PC-9 (cell line): Measurements from ENCODE around the gene CNPY2. TPM values are rescaled to one million over a fixed set of nuclear protein-coding genes. Genes with fewer than 3 reads are reported as not detected.
"Not testable (repeated sequence)": the region's sequence is repeated elsewhere in the genome, so short reads cannot be mapped to it uniquely, and the experiment has no call there.

Experiments
- BruUV-seq: library from RNA; stranded (reverse); fragments of 400-500 nt; replicated peaks from 2 replicates; lab custom pipeline; 2021; lab: Mats Ljungman, UMichigan
- CTCF ChIA-PET: fragments of 300-600 bp; sonication (Branson Sonifier 250); formaldehyde crosslinking; loops from one replicate; lab custom pipeline; 2022; ENCODE audit warnings: antibody characterized with exemption; lab: Charles Lee
- POLR2A ChIA-PET: fragments of 300-600 bp; sonication (Branson Sonifier 250); formaldehyde crosslinking; loops from one replicate; lab custom pipeline; 2022; ENCODE audit warnings: antibody characterized with exemption; ENCODE audit not compliant: unreplicated experiment; lab: Charles Lee
- DNase-seq, 2 experiments: peaks; one replicate each; pipeline versions ENCODE4 v3.0.0 to v3.0.0-alpha.2; 2015 to 2022; ENCODE audit warnings: mixed read lengths in 1 of 2
- H2AFZ ChIP-seq: fragments of 200-600 bp; sonication (generic); 2 replicates; pipeline ENCODE4 v1.8.1; 2017; ENCODE audit warnings: antibody characterized with exemption
- H3F3A ChIP-seq: fragments of 200-600 bp; sonication (generic); 2 replicates; pipeline ENCODE4 v1.8.1; 2017; ENCODE audit warnings: antibody characterized with exemption, mild to moderate bottlenecking, low read depth; ENCODE audit not compliant: insufficient read depth
- H3K27ac ChIP-seq: fragments of 200-600 bp; sonication (generic); 2 replicates; pipeline ENCODE4 v1.6.1; 2016; ENCODE audit warnings: mixed run types
- H3K27me3 ChIP-seq: fragments of 200-600 bp; sonication (generic); 2 replicates; pipeline ENCODE4 v1.6.1; 2016; ENCODE audit warnings: low read depth, mixed run types; ENCODE audit not compliant: insufficient read depth
- H3K36me3 ChIP-seq: fragments of 200-600 bp; sonication (generic); 2 replicates; pipeline ENCODE4 v1.6.1; 2016; ENCODE audit warnings: low read depth, mixed run types
- H3K4me1 ChIP-seq: fragments of 200-600 bp; sonication (generic); replicated peaks from 2 replicates; pipeline ENCODE4 v1.6.1; 2016; ENCODE audit warnings: mixed run types; ENCODE audit not compliant: insufficient read depth
- H3K4me2 ChIP-seq: fragments of 200-600 bp; sonication (generic); 2 replicates; pipeline ENCODE4 v1.6.1; 2017; ENCODE audit warnings: mixed run types
- H3K4me3 ChIP-seq: fragments of 200-600 bp; sonication (generic); 2 replicates; pipeline ENCODE4 v1.6.1; 2016; ENCODE audit warnings: mixed run types
- H3K79me2 ChIP-seq: fragments of 200-600 bp; sonication (generic); 2 replicates; pipeline ENCODE4 v1.6.1; 2017; ENCODE audit warnings: low read depth, mixed run types
- H3K9me2 ChIP-seq: fragments of 200-600 bp; sonication (generic); 2 replicates; pipeline ENCODE4 v1.8.1; 2017; ENCODE audit warnings: mild to moderate bottlenecking; ENCODE audit not compliant: insufficient read depth
- H3K9me3 ChIP-seq: fragments of 200-600 bp; sonication (generic); 2 replicates; pipeline ENCODE4 v1.8.1; 2016; ENCODE audit warnings: low read depth; ENCODE audit not compliant: insufficient read depth
- H4K20me1 ChIP-seq: fragments of 200-600 bp; sonication (generic); 2 replicates; pipeline ENCODE4 v1.8.1; 2017; ENCODE audit not compliant: insufficient read depth
- EZH2 ChIP-seq: fragments of 200-600 bp; sonication (generic); IDR thresholded peaks from 2 replicates; pipeline ENCODE4 v1.8.0; 2017; ENCODE audit warnings: antibody characterized with exemption, low read depth
- intact Hi-C: fragments of 100-400 bp; cut with micrococcal nuclease; formaldehyde crosslinking; loops from one replicate; pipeline ENCODE4 v1.10.0; 2022; ENCODE audit not compliant: unreplicated experiment
- total RNA-seq: library from RNA; stranded (reverse); gene quantifications from 2 replicates; pipeline ENCODE4 v1.2.3, GENCODE V29; 2021
- TF ChIP-seq, protein P1 (sequence below): fragments of 200-600 bp; sonication (generic); conservative IDR thresholded peaks from 2 replicates; pipeline ENCODE4 v1.6.1; 2017; ENCODE audit warnings: mixed run types, antibody characterized with exemption, mild to moderate bottlenecking, moderate library complexity

Gene CNPY2
- total RNA-seq, 1 experiment from 2014 or later, result 82.1 TPM

DNA sequence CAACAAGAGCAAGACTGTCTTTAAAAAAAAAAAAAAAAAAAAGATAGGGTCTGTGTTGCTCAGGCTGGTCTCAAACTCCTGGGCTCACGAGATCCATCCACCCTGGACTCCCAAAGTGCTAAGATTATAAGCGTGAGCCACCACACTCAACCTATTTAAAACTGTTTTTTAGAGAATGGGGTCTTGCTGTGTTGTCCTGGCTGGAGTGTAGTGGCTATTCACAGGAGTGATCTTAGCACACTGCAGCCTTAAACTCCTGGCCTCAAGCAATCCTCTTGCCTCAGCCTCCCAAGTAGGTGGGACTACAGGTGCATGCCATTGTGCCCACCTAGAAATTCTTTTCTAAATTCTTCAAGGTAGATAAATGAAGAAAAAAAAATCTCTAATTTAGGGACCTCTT is 41.5 kb downstream of the CNPY2 start:
- H3K9me3 ChIP-seq, result no peaks in the 10 kb centered on the region
- no peaks in the 10 kb centered on the region; the same call in 1 of the 2 replicates for H4K20me1 ChIP-seq
- TF ChIP-seq, protein P1, sequence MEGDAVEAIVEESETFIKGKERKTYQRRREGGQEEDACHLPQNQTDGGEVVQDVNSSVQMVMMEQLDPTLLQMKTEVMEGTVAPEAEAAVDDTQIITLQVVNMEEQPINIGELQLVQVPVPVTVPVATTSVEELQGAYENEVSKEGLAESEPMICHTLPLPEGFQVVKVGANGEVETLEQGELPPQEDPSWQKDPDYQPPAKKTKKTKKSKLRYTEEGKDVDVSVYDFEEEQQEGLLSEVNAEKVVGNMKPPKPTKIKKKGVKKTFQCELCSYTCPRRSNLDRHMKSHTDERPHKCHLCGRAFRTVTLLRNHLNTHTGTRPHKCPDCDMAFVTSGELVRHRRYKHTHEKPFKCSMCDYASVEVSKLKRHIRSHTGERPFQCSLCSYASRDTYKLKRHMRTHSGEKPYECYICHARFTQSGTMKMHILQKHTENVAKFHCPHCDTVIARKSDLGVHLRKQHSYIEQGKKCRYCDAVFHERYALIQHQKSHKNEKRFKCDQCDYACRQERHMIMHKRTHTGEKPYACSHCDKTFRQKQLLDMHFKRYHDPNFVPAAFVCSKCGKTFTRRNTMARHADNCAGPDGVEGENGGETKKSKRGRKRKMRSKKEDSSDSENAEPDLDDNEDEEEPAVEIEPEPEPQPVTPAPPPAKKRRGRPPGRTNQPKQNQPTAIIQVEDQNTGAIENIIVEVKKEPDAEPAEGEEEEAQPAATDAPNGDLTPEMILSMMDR, result no peak
- no peak for TF ChIP-seq EZH2
- POLR2A ChIA-PET, result no interaction called here
- intact Hi-C loops, result no loop called here
- BruUV-seq, result no TSS peak
- H3K9me2 ChIP-seq, result no peaks in the 10 kb centered on the region
- H3K4me1 ChIP-seq, result no peaks in the 10 kb centered on the region
- no peaks in the 10 kb centered on the region for H3K79me2 ChIP-seq
- H3F3A ChIP-seq, result peaks cover 14% of the 10 kb centered on the region; the same call in 1 of the 2 replicates
- no peak overlapping the region for H3K27ac ChIP-seq
- H3K4me3 ChIP-seq, result no peak overlapping the region
- H3K36me3 ChIP-seq, result peaks cover 27% of the 10 kb centered on the region
- DNase-seq, result no peak
- H3K27me3 ChIP-seq, result no peaks in the 10 kb centered on the region
- no peak overlapping the region for H3K4me2 ChIP-seq
- H2AFZ ChIP-seq, result no peak overlapping the region
- CTCF ChIA-PET, result no interaction called here

DNA sequence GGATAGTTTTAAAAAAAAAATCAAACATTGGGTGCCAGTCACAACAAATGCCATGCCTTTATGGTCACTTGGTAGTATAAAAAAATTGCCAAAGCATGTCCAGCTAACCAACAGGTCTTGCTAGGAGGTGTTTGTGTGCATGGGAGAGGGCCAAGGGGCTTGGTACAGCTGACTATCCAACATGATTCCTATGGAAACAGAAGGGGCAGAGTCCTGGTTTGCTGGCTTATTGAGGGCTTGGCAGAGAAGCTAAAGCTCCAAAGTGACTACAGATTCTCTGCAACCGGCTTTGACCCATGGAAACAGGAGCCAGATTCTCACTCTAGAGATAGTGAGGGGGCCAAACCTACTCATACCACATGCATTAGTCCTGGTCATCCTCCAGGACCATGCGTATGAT is 43.3 kb downstream of the CNPY2 start:
- H3K27me3 ChIP-seq, H2AFZ ChIP-seq, DNase-seq, H4K20me1 ChIP-seq, H3K4me1 ChIP-seq, H3K9me2 ChIP-seq, intact Hi-C loops, H3K9me3 ChIP-seq, H3K4me2 ChIP-seq, H3K27ac ChIP-seq, H3K4me3 ChIP-seq, POLR2A ChIA-PET, H3K79me2 ChIP-seq: not testable (repeated sequence)
- H3K36me3 ChIP-seq, result peaks cover 14% of the 10 kb centered on the region
- CTCF ChIA-PET, result interaction anchor here (0.5 kb wide), 1 partner anchor 20 kb away, joined by 6 read pairs; no protein-coding TSS in a partner anchor
- TSS peak; percentile 41 for BruUV-seq
- peaks cover 29% of the 10 kb centered on the region; the same call in 1 of the 2 replicates for H3F3A ChIP-seq

DNA sequence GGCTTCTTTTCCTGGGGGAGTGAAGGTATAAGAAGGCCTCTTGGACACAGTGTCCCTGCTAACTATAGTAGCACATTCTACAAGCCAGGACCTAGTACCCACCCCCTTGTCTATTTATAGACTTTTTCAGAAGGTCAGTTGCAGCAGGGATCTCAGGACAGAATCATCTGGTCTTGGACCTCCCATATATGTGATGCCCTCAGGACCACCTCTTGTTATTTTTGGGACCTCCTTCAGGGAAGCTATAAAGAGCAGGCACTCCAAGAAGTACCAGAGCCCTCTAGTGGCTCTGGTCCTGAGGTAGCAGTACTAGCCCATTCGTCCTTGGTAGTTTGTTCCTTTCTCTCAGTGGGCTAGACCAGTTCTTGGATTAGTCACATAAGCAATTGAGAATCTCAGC is 44.8 kb downstream of the CNPY2 start:
- H3K9me2 ChIP-seq, result no peaks in the 10 kb centered on the region
- no peak for DNase-seq
- H3K4me3 ChIP-seq, result no peak overlapping the region
- no peaks in the 10 kb centered on the region for H4K20me1 ChIP-seq
- H3K36me3 ChIP-seq, result peaks cover 14% of the 10 kb centered on the region
- H3K9me3 ChIP-seq, result no peaks in the 10 kb centered on the region
- H3F3A ChIP-seq, result peaks cover 32% of the 10 kb centered on the region; the same call in 1 of the 2 replicates
- intact Hi-C loops, result no loop called here
- POLR2A ChIA-PET, result interaction anchor here (0.6 kb wide), 1 partner anchor 224 kb away, joined by 6 read pairs; no protein-coding TSS in a partner anchor
- no peaks in the 10 kb centered on the region for H3K27me3 ChIP-seq
- peaks cover 4% of the 10 kb centered on the region; the same call in 1 of the 2 replicates for H3K4me1 ChIP-seq
- no peak overlapping the region for H3K4me2 ChIP-seq
- CTCF ChIA-PET, result interaction anchor here (0.5 to 0.6 kb wide), 3 partner anchors 33 to 297 kb away, joined by 3 to 17 read pairs (median 5); no protein-coding TSS in a partner anchor
- no TSS peak for BruUV-seq
- no peak overlapping the region for H3K27ac ChIP-seq
- no peak overlapping the region for H2AFZ ChIP-seq
- TF ChIP-seq, protein P1, result peak; percentile 39; the same call in 1 of the 2 replicates
- TF ChIP-seq EZH2, result no peak
- H3K79me2 ChIP-seq, result no peaks in the 10 kb centered on the region
